Brain microvascular endothelial cell (primary cell): ENCODE results near the gene CDK16.

Source experiments
- DNase-seq: peaks from one replicate; pipeline ENCODE4 v3.0.0-alpha.2; 2020
- H3K27ac ChIP-seq: fragments of 250-450 bp; sonication (Bioruptor Pico); 2 replicates; pipeline ENCODE4 v1.5.1; 2020; ENCODE audit warnings: mild to moderate bottlenecking, moderate library complexity
- H3K27me3 ChIP-seq: fragments of 250-450 bp; sonication (Bioruptor Pico); replicated peaks from 2 replicates; pipeline ENCODE4 v1.5.1; 2020; ENCODE audit warnings: mild to moderate bottlenecking
- H3K36me3 ChIP-seq: fragments of 250-450 bp; sonication (Bioruptor Pico); replicated peaks from 2 replicates; pipeline ENCODE4 v1.5.1; 2020; ENCODE audit warnings: mild to moderate bottlenecking
- H3K4me3 ChIP-seq: 2 replicates; pipeline ENCODE4 v1.5.1; 2011; ENCODE audit warnings: low read depth, mild to moderate bottlenecking, control low read depth, low read length, moderate library complexity
- in situ Hi-C: cut with HindIII; loops from 2 replicates; pipeline ENCODE4 v1.10.0; 2017; ENCODE audit warnings: low sequenced_read_pairs, low pct_ligation_motif_present
- TF ChIP-seq, protein P1 (sequence below): IDR thresholded peaks from 2 replicates; pipeline ENCODE4 v1.5.1; 2011; ENCODE audit warnings: low read depth, mild to moderate bottlenecking, moderate library complexity, low read length, control low read depth, inconsistent platforms; ENCODE audit errors: missing control alignments

Gene CDK16

DNA sequence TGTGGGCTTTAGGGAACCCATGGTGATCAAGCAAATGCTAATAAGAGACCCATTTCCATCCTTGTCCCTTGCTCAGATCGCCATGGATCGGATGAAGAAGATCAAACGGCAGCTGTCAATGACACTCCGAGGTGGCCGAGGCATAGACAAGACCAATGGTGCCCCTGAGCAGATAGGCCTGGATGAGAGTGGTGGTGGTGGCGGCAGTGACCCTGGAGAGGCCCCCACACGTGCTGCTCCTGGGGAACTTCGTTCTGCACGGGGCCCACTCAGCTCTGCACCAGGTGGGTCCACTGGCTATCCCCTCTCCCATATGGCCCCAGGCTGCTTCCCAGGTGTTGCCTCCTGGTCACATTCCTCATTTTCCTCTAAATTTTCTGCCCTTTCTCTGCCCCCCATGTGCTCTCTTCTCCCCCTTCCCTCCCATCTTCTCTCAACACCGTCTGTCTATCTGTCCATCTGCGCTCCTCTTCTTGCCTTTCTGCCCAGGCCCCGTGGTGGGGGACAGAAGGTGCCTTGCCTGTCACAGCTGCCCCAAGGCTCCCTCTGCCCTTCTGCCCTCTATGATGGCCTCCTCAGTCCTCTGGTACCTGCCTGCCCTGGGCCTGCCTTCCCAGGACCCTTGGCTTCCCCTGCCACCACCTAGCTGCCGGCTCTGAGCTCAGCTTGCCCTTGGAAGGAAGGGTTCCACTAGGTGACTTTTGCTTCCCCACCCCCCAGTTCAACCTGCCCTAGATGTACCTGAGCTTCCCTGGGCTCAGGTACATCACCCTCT lies 5.2 kb downstream of the CDK16 start:
- TF ChIP-seq, protein P1, sequence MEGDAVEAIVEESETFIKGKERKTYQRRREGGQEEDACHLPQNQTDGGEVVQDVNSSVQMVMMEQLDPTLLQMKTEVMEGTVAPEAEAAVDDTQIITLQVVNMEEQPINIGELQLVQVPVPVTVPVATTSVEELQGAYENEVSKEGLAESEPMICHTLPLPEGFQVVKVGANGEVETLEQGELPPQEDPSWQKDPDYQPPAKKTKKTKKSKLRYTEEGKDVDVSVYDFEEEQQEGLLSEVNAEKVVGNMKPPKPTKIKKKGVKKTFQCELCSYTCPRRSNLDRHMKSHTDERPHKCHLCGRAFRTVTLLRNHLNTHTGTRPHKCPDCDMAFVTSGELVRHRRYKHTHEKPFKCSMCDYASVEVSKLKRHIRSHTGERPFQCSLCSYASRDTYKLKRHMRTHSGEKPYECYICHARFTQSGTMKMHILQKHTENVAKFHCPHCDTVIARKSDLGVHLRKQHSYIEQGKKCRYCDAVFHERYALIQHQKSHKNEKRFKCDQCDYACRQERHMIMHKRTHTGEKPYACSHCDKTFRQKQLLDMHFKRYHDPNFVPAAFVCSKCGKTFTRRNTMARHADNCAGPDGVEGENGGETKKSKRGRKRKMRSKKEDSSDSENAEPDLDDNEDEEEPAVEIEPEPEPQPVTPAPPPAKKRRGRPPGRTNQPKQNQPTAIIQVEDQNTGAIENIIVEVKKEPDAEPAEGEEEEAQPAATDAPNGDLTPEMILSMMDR: no peak
- DNase-seq: no peak
- in situ Hi-C loops: no loop called here
- Histone ChIP-seq H3K27ac (no peak overlapping the region), H3K4me3 (no peak overlapping the region), H3K27me3 (no peaks in the 10 kb centered on the region), H3K36me3 (peaks cover 53% of the 10 kb centered on the region)

DNA sequence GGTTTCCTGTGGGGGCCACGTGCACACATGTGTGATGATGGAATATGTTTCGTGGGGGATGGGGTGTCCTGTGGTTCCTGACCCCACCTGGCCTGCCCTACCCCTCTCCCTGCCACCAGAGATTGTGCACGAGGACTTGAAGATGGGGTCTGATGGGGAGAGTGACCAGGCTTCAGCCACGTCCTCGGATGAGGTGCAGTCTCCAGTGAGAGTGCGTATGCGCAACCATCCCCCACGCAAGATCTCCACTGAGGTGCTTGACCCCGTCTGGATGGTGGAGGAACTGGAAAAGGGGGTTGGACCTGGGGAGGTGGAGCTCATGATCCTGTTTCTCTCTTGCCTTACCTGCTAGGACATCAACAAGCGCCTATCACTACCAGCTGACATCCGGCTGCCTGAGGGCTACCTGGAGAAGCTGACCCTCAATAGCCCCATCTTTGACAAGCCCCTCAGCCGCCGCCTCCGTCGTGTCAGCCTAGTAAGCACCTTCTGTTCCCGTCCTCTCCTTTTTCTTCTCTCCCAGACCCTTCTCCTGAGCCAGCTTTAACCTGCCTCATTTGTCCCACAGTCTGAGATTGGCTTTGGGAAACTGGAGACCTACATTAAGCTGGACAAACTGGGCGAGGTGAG lies 5.9 kb downstream of the CDK16 start:
- in situ Hi-C loops: no loop called here
- peaks cover 59% of the 10 kb centered on the region for H3K36me3 ChIP-seq
- H3K27me3 ChIP-seq: no peaks in the 10 kb centered on the region
- no peak for DNase-seq
- H3K27ac ChIP-seq: no peak overlapping the region
- TF ChIP-seq, protein P1: no peak
- H3K4me3 ChIP-seq: no peak overlapping the region

DNA sequence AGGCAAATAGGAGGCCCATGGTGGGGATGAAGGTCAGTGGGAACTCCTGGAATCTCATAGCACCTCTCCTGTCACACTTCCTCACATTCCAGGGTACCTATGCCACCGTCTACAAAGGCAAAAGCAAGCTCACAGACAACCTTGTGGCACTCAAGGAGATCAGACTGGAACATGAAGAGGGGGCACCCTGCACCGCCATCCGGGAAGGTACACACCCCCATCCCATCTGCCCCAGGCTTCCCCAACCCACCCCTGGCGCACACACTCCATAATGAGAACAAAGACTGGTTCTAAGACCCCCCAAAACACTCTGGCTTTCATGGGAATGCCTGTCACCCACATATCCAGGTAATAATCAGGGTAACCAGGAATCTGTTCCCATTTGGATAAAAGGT lies 6.4 kb downstream of the CDK16 start:
- in situ Hi-C loops: no loop called here
- peaks cover 60% of the 10 kb centered on the region for H3K36me3 ChIP-seq

DNA sequence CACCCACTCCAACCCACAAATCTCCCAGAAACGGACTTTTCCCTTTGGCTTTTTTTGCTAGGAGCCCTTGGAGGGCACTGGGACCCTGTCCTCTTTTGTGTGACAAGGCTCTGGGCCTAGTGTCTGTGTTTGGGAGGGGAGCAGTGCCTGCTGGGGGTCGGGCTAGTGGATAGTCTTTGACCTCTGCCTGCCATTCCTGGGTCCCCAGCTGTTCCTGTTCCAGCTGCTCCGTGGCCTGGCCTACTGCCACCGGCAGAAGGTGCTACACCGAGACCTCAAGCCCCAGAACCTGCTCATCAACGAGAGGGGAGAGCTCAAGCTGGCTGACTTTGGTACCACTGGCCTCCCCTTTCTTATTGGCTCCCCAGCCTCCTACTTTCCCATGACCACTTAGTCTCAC lies 7.6 kb downstream of the CDK16 start:
- peaks cover 60% of the 10 kb centered on the region for H3K36me3 ChIP-seq
- TF ChIP-seq, protein P1: no peak
- no peak for DNase-seq
- no peaks in the 10 kb centered on the region for H3K27me3 ChIP-seq
- no peak overlapping the region for H3K4me3 ChIP-seq
- no peak overlapping the region for H3K27ac ChIP-seq
- in situ Hi-C loops: no loop called here

More for the DNA sequence above, 6.4 kb downstream of the CDK16 start:
- DNase-seq: no peak
- Histone ChIP-seq H3K4me3 (no peak overlapping the region), H3K27me3 (no peaks in the 10 kb centered on the region), H3K27ac (no peak overlapping the region)
- TF ChIP-seq, protein P1: no peak

DNA sequence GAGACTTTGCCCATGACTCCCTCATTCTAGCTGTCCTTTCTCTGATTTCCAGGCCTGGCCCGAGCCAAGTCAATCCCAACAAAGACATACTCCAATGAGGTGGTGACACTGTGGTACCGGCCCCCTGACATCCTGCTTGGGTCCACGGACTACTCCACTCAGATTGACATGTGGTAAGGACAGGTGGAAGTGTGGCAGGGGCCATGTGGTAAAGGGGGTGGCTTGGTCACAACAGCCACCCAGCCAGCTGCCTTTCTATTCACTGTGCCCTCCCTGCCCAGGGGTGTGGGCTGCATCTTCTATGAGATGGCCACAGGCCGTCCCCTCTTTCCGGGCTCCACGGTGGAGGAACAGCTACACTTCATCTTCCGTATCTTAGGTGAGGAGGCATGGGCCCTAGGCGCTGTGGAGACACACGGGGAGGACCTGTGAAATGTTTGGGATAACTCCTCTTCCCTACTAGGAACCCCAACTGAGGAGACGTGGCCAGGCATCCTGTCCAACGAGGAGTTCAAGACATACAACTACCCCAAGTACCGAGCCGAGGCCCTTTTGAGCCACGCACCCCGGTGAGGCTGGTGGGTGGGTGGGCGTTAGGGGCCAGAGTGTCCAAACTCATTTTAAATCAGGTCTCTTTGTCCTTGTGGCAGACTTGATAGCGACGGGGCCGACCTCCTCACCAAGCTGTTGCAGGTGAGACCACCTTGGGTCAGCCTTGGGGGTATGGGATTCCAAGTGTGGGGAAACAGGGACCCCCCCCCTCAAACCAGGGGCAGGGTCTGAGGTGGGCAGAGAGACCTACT lies 8.3 kb downstream of the CDK16 start:
- peaks cover 60% of the 10 kb centered on the region for H3K36me3 ChIP-seq

More for the DNA sequence above, 8.3 kb downstream of the CDK16 start:
- in situ Hi-C loops: no loop called here
- TF ChIP-seq, protein P1: no peak
- Histone ChIP-seq H3K27me3 (no peaks in the 10 kb centered on the region), H3K4me3 (no peak overlapping the region), H3K27ac (no peak overlapping the region)
- no peak for DNase-seq
